GM18909 (cell line): ENCODE results near the gene FOXG1.
A peak's percentile ranks its signal among the peaks of the same experiment; 100 is the strongest.

Experiments used
- ATAC-seq: cut with Tn5 transposase; IDR thresholded peaks from one replicate; pipeline ENCODE4 v1.9.1; 2021; ENCODE audit warnings: mild to moderate bottlenecking; ENCODE audit not compliant: unreplicated experiment, poor library complexity

Gene FOXG1

DNA sequence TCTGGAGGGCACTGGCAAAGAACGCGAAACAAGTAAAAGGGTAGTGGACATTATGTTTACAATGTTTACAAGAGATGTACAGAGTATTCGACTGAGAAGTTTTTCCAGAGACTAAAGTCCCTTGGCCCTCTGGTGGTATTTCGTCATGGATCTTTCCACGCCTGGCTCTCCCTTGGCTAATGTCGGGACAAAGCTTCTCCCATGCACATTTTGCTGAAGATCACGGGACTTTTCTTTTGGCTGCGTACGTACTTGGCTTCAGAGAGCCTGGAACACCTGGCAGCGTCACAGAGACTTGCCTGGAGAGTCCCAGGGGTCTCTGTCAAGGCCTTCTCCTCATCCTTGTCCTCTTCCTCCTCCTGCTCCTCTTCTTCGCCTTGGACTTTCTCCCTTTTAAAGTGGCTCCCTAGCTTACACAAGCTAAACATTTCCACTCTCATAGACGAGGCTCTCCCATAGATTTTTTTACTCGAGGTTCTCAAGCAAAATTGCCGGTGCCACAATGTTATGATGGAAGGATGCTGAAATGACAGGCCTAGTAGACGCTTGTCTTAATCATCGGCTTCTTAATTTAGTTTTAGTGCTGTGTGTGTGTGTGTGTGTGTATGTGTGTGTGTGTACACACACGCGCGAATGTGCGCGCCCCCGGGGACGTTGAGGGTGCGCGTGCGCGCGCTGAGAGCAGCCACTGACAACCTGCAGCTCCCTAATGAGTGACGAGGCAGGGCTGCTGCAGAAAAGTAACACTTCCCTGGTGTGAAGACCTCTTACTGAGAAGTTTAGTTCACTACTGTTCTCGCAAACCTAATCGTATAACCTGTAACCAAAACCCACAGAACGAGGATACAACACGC, 4.9 kb upstream of the FOXG1 start:
- ATAC-seq = no peak

DNA sequence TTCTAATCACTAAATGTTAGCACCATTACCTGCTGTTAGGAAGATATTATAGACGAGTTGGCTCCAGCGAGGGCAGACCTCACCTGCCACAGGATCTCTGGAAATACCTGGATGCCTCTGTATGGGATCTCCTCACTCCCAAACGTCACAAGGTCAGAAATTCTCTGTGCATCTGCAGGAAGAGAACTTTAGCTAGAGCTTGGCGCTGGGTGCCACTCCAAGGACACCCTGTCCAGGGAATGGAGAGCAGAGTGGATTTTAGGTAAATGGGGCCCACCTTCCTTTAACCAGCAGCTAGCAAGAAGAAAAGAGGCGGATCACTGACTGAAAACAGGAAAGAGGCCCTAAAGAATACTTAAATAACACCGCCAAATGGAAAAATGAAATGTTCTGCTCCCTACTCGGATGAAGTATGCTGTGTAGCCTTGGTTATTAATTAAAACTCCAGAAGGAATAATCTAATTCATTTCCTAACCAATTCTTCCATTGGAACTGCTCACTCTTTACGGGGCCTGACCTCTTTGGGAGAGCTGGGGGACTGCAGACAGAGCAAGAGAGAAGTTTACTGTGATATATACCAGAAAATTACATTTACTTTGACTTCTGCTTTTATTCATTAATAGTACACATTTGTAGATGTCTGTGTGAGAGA, 4.2 kb upstream of the FOXG1 start:
- no peak for ATAC-seq

DNA sequence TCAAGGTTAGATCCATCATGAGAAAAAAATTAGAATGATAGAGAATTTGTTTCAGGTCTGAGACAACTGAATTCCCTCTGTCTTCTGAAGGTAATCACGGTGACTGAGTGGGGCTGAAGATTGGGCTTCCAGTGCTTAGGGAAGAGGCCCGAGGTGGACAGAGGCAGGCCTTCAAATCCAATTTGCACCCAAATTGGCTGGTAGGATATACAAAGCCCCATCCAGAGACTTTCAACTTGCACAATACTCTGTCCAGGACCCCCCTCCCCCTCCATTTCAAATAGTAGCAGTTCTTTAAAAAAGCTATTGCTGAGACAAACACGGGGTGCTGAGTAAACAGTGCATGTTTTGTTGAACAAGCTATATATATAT, 3.6 kb upstream of the FOXG1 start:
- ATAC-seq = no peak

DNA sequence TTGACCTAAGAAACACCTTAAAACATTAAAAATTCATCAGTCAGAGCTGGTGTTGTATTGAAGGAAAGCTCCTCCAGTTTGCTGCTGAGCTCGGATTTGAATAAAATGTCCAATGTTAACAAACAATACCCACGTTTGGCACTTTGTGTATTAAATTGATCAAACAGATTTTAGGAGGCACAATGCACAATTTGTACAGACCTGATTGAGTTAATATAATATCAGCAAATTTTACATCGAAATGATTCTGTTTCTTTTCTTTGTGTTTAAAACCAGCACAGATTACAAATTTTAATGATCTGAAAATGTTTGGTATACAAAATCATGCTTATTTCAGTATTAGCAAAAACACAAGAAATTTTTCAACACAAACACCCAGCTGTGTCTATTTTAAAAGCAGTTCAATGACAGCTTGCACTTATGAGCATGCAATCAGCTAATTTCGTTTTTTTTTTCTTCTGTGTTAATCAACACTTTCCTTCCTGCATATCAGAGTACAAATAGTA, 2.8 kb upstream of the FOXG1 start:
- no peak for ATAC-seq

DNA sequence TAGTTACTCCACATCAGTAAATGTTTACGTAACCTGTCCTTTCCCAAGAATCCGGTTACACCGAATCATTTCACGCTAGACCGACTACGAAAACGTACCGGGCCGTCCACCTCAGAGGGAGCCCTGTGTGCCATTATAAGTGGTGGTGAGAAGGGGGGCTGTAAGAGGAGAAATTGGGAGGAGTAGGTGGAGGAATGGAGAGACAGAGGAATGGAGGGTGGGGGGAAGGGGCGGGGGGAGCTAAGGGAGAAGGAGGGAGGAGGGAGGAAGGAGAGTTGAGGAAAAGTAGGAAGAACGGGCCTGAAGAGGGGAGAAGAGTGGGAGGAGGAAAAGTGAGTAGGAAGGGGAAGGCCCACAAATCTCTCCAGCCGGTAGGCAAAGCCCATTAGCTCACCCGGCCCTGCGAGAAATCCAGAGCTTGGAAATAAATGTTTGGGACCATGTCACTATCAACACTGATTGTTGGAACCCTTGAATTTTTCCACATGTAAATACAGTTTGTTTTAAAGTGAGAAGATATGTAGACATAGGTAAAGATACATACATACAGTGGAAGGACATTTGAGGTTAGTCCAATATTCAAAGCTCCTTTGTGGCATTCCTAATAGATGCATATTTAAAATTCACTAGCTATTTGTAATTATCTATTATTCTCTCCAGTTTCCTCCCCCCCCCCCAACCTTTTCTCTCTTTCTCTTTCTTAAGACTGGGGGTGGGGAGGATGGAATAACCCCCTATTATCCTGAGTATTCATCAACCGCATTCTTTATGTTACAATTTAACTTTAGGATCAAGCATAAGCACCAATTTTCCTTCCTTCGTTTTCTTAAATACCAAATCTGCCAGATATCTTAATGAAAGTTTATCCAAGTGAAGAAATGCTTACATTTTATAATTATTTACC, 2.1 kb upstream of the FOXG1 start:
- no peak for ATAC-seq

DNA sequence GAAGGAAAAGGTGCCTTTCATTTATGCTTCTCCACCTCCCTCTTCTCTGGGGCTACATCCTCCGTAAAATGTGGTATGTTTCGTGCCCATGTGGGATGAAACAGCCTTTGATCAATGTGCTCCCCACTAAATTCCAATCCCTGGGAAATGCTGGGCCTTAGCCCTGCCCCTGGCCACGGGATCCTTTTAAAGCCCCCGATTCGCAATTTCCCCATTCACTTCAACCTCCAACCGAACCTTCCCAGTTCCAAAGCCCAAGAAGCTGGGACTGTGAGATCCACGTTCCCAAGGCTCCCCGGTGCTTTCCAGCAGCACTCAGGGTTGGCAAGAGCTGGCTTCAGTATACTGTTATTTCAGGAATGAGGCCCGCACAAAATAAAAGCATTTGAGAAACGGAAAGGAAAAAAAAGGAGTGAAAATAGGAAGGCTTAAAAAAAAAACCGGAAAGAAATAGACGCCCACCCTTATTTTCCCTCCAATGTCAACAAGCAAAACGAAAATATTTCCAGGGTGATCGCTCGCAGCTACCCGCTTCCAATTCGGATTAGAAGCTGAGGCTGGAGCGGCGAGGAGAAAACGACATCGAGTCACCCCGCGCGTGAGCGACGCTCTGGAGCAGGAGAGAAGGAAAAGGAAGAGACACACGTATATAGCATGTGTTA, 1.3 kb upstream of the FOXG1 start:
- peak; percentile 4 for ATAC-seq

DNA sequence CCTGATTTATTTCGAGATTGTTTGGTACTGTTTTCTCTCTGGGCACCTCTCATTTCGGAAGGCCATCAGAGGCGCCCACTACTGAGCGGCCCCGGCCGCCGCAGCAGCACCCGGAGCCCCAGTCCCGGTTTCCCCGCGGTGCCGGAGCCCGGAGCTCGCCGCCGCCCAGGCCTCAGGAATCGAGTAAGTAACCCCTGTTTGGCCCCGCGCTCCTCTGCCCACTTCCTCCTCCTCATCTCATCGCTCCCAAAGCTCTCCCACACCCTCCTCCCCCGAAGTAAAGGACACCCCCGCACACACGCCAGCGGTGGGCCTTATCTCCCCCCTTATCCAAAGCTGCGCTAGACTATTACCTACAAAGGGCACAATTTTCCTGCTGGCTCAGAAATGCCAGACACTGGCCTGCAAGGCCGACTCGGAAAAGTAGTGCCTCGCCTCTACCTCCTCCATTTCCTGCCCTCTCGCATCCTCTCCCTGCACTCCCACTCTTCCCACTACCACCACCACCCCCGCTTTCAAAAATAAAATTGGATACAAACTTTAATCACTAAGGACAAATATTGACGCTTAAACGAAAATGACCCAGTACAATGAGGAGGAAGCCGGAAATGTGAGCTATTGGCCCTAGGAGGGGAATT, 637 bp upstream of the FOXG1 start:
- ATAC-seq = peak; percentile 16

DNA sequence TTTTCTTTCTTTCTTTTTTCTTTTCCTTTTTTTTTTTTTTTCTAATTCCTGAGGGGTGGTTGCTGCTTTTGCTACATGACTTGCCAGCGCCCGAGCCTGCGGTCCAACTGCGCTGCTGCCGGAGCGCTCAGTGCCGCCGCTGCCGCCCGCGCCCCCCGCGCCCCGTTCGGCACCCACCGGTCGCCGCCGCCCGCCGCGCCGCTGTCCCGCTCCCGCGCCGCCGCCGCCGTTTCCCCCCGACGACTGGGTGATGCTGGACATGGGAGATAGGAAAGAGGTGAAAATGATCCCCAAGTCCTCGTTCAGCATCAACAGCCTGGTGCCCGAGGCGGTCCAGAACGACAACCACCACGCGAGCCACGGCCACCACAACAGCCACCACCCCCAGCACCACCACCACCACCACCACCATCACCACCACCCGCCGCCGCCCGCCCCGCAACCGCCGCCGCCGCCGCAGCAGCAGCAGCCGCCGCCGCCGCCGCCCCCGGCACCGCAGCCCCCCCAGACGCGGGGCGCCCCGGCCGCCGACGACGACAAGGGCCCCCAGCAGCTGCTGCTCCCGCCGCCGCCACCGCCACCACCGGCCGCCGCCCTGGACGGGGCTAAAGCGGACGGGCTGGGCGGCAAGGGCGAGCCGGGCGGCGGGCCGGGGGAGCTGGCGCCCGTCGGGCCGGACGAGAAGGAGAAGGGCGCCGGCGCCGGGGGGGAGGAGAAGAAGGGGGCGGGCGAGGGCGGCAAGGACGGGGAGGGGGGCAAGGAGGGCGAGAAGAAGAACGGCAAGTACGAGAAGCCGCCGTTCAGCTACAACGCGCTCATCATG, 654 bp downstream of the FOXG1 start:
- ATAC-seq = no peak

DNA sequence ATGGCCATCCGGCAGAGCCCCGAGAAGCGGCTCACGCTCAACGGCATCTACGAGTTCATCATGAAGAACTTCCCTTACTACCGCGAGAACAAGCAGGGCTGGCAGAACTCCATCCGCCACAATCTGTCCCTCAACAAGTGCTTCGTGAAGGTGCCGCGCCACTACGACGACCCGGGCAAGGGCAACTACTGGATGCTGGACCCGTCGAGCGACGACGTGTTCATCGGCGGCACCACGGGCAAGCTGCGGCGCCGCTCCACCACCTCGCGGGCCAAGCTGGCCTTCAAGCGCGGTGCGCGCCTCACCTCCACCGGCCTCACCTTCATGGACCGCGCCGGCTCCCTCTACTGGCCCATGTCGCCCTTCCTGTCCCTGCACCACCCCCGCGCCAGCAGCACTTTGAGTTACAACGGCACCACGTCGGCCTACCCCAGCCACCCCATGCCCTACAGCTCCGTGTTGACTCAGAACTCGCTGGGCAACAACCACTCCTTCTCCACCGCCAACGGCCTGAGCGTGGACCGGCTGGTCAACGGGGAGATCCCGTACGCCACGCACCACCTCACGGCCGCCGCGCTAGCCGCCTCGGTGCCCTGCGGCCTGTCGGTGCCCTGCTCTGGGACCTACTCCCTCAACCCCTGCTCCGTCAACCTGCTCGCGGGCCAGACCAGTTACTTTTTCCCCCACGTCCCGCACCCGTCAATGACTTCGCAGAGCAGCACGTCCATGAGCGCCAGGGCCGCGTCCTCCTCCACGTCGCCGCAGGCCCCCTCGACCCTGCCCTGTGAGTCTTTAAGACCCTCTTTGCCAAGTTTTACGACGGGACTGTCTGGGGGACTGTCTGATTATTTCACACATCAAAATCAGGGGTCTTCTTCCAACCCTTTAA, 1.5 kb downstream of the FOXG1 start:
- no peak for ATAC-seq

DNA sequence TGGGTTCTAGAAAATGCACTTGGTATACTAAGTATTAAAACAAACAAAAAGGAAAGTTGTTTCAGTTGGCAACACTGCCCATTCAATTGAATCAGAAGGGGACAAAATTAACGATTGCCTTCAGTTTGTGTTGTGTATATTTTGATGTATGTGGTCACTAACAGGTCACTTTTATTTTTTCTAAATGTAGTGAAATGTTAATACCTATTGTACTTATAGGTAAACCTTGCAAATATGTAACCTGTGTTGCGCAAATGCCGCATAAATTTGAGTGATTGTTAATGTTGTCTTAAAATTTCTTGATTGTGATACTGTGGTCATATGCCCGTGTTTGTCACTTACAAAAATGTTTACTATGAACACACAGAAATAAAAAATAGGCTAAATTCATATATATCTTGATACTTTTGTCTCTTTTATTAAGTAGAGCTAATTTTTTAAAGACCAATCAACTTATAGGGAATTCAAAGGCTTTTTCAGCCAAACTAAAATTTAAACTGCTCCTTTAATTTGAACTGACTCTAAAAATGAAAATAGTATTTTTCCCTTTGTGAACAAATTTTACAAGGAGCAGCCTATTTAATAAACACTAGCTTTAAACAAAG, 2.8 kb downstream of the FOXG1 start:
- no peak for ATAC-seq

DNA sequence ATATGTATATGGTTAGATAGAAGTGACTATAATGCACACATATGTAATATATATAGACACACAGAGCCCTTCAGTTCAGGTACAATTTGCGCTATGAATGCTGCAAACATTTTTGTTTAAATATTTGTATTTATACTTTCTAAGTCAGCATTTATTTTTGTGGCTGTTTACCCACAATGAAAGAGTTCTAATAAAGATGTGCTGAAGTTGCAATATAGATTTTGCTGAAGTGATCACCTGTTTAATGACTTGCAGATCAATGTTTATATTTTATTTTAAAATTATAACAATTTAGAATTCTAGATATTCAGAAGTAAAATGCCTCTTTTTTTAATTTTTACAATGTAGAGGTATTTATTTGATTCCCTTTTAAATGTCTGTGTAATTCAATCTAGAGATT, 3.5 kb downstream of the FOXG1 start:
- ATAC-seq = no peak

DNA sequence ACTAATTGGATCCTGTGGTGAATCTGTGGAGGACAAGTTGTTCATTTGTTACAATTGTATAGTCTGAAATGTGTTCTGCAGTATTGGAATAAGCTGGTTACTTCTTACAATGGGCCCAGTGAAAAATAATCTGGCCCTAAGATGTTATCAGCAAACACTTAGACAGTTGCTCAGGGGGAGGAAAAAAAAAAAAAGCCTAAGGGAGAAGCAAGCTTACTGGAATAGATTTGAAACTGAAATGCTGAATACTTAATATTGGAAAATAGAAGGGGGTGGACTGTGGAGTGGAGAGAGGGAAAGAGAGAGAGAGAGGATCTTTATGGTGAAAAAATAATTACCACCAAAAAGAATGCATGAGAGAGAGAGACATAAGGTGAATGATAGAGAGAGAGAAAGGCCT, 4.0 kb downstream of the FOXG1 start:
- no peak for ATAC-seq

DNA sequence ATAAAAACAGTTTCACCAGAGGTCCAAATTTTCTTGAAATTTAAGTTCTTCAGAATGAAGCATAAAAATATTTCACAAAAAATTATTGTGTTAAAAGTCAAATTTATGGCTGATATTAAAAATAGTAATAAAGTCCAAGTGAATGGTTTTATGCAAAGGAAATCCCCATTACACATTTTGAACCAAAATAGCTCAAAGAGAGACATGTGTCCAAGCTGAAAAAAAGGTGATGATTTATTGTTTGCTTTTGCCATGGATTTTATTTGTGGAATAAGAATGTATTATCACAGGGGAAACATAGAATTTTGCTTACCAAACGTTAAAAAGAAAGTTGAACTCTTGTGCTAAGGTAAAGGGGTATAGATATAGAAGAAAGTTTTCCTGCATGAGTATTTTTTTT, 4.6 kb downstream of the FOXG1 start:
- no peak for ATAC-seq

DNA sequence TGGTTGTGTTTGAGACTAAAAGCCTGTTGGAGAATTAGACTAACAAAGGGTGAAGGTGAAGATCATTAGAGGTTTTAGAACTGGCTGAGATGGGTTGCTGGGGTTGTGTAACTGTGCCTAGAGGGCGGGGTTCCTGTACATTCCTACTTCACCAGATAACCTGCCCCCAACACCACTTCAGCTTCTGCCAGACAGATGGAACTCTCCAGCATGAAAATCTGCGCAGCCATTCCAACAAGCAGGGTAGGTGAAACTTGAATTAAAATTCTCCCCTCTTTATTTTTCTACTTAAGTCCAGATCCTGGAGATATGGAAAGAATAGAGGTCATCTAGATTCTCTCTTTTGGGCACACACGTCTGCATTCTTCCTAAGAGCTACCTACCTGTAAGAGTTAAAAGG, 6.0 kb downstream of the FOXG1 start:
- no peak for ATAC-seq

DNA sequence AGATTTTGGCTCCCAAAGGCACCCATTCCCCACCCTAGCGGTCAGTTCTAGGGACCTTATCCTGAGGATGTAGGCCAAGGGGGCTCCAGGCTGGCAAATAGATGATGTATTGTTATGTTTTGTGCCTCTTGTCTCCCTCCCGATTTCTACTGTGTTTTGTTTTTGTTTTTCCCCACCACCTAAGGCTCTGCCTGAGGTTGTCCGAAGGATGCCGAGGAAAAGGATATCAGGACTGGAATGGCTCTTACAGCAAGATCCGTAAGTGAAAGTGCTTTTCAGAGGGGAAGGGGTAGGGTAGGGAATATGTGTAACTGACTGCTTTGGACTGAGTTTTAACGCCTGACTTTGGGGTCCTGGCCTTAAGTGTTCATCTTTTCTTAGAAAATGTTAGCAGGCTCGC, 6.6 kb downstream of the FOXG1 start:
- ATAC-seq = no peak

DNA sequence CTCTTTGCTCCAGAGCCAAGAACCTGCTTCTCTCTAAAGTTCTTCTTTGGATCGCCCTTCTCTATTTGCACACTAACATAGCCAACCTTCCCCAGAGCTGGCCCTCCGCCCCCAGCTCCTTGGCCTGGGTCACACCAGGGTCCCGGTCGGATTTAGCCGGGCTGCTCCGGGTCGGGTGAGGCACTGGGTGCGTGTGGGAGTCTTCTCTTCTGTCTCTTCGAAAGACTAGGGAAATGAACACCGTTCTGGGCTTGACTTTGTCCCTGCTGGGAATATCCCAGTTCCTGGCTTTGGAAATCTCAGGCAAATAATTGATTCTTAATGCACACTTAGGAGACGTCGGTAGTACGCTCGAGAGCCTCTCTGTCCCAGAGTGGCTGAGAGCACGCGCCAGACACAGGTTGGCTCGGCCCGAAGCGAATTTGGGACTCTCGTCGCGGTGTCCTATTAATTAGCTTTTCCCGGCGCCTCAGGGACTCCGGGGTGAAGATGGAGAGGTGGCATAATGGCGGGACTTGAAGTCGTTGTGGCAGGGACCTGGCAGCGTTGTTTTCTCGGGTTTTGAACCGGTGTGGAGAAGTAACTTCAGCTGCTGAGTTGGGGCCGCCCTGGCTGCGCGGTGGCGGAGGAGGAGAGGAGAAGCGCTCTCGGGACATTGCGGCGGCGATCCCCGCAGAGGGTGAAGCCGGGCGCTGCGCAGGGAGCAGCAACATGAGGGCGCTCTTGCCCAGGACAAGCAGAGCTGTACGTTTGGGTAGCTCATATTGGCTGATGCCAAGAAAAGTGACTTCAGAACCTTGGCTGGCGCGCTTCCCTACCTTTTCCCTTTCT, 7.5 kb downstream of the FOXG1 start:
- ATAC-seq = no peak
